Neural progenitor cell (in vitro differentiated cells): Measurements from ENCODE around the gene COL6A5.

Experiments used
- CTCF ChIP-seq: fragments of 200-600 bp; sonication (generic); IDR thresholded peaks from 2 replicates; pipeline ENCODE4 v1.5.1; 2017; ENCODE audit warnings: antibody characterized with exemption, mild to moderate bottlenecking
- EZH2 ChIP-seq: fragments of 200-600 bp; sonication (generic); IDR thresholded peaks from 2 replicates; pipeline ENCODE4 v1.6.1; 2017; ENCODE audit warnings: antibody characterized with exemption, mild to moderate bottlenecking, moderate library complexity

GRCh38 chr3:130456540-130456939, 111.1 kb downstream of the COL6A5 start:
- no peak for TF ChIP-seq CTCF
- no peak for TF ChIP-seq EZH2
